K562 (cell line): ENCODE results near the gene SLC1A4. TPM values are rescaled to one million over a fixed set of nuclear protein-coding genes. Genes with fewer than 3 reads are reported as not detected.

Experiments used
- BCLAF1 ChIP-seq, 2 experiments: fragments of 450-650 bp in 1 of 2; IDR thresholded peaks; 2 replicates each; pipeline ENCODE4 v1.6.1; 2011 to 2017; ENCODE audit warnings: low read depth in 2 of 2, antibody characterized with exemption in 1 of 2, borderline replicate concordance in 1 of 2, low read length in 1 of 2, mild to moderate bottlenecking in 1 of 2, mixed read lengths in 1 of 2; ENCODE audit not compliant: control insufficient read depth in 1 of 2
- CBFA2T3 ChIP-seq: fragments of 450-650 bp; IDR thresholded peaks from 2 replicates; pipeline ENCODE4 v1.6.1; 2017
- CCAR2 ChIP-seq: fragments of 200-400 bp; formaldehyde crosslinking; IDR thresholded peaks from 2 replicates; pipeline ENCODE4 v1.6.1; 2017; ENCODE audit warnings: mild to moderate bottlenecking, low read depth, low read length
- CHAMP1 ChIP-seq: fragments of 450-650 bp; IDR thresholded peaks from 2 replicates; pipeline ENCODE4 v1.6.1; 2016; ENCODE audit warnings: mild to moderate bottlenecking
- E2F4 ChIP-seq: sonication (generic); formaldehyde crosslinking; IDR thresholded peaks from 2 replicates; pipeline ENCODE4 v1.8.0; 2022; ENCODE audit warnings: mild to moderate bottlenecking, low read depth, missing genetic modification reagents
- EHMT2 ChIP-seq: fragments of 450-650 bp; IDR thresholded peaks from 2 replicates; pipeline ENCODE4 v1.6.1; 2018; ENCODE audit warnings: antibody characterized with exemption
- GATA2 ChIP-seq: sonication (generic); formaldehyde crosslinking; IDR thresholded peaks from 2 replicates; pipeline ENCODE4 v1.4.0; 2020; ENCODE audit warnings: mild to moderate bottlenecking, missing genetic modification reagents
- GTF2F1 ChIP-seq: IDR thresholded peaks from 2 replicates; pipeline ENCODE4 v1.6.1; 2011; ENCODE audit warnings: low read depth, low read length, improper control_type of control experiment
- KAT8 ChIP-seq: fragments of 450-650 bp; IDR thresholded peaks from 2 replicates; pipeline ENCODE4 v1.6.1; 2016; ENCODE audit warnings: low read depth, mild to moderate bottlenecking
- MAFG ChIP-seq: fragments of 450-650 bp; conservative IDR thresholded peaks from 2 replicates; pipeline ENCODE4 v1.6.1; 2016; ENCODE audit warnings: missing genetic modification characterization, missing compliant biosample characterization
- MLX ChIP-seq, 2 experiments: fragments of 450-650 bp in 1 of 2; sonication (generic) in 1 of 2; formaldehyde crosslinking; conservative IDR thresholded peaks; 2 replicates each; pipeline versions ENCODE4 v1.4.0 to v1.8.1; 2020 to 2022; ENCODE audit warnings: mild to moderate bottlenecking in 1 of 2, missing genetic modification reagents in 1 of 2
- NBN ChIP-seq: fragments of 450-650 bp; IDR thresholded peaks from 2 replicates; pipeline ENCODE4 v1.6.1; 2016; ENCODE audit warnings: low read depth, mild to moderate bottlenecking
- OTX1 ChIP-seq: fragments of 450-650 bp; formaldehyde crosslinking; IDR thresholded peaks from 2 replicates; pipeline ENCODE4 v1.4.0; 2022; ENCODE audit warnings: mild to moderate bottlenecking
- POLR2G ChIP-seq: fragments of 200-400 bp; formaldehyde crosslinking; IDR thresholded peaks from 2 replicates; pipeline ENCODE4 v1.6.1; 2017; ENCODE audit warnings: low read depth, mild to moderate bottlenecking, antibody characterized with exemption, low read length, moderate library complexity
- SETDB1 ChIP-seq: IDR thresholded peaks from one replicate; pipeline ENCODE4 v1.6.1; 2012; ENCODE audit warnings: low read length, control low read depth, inconsistent platforms
- ZFPM2 ChIP-seq: fragments of 250-450 bp; sonication (Bioruptor Pico); IDR thresholded peaks from 2 replicates; pipeline ENCODE4 v1.5.1; 2022; ENCODE audit warnings: mild to moderate bottlenecking
- ZNF277 ChIP-seq: fragments of 250-450 bp; sonication (Bioruptor Pico); IDR thresholded peaks from 2 replicates; pipeline ENCODE4 v1.8.0; 2022; ENCODE audit warnings: inconsistent platforms, mild to moderate bottlenecking, moderate library complexity, borderline replicate concordance
- ZNF511 ChIP-seq: sonication (generic); formaldehyde crosslinking; IDR thresholded peaks from 2 replicates; pipeline ENCODE4 v1.8.0; 2022; ENCODE audit warnings: mild to moderate bottlenecking, missing genetic modification reagents
- polyA plus RNA-seq, 8 experiments: library from polyadenylated mRNA; depleted of rRNA in 4 of 8; stranded (reverse) in 5 of 8; unstranded in 3 of 8; fragments of >200 nt; fragmentation: Nextera tagmentation in 2 of 8; fragmentation: Illumina TruSeq in 1 of 8; extraction: Ambion mirVana in 2 of 8; extraction: Trizol in 1 of 8; gene quantifications; 2 replicates each; pipeline versions ENCODE4 v1.2.1 to v1.2.3, GENCODE V29; 2011 to 2014; ENCODE audit warnings: inconsistent platforms in 1 of 8, missing spikeins in 1 of 8
- total RNA-seq, 7 experiments: library from RNA; depleted of rRNA in 6 of 7; stranded (reverse); fragments of >200 nt in 6 of 7; fragmentation: Illumina TruSeq in 2 of 7; extraction: Trizol in 2 of 7; gene quantifications; 2 replicates each; pipeline versions ENCODE4 v1.2.1 to v1.2.3, GENCODE V29; 2011 to 2021; ENCODE audit warnings: low replicate concordance in 1 of 7

Gene SLC1A4
- total and polyA plus RNA-seq, 9 of the 15 experiments (the other 6 are each of a cell fraction or from before 2014, with no cell fraction given), result 4.4 to 24.0 (median 10.9) TPM

- TF ChIP-seq BCLAF1 (IDR thresholded peaks at IDR 0.05; ENCODE audit: borderline replicate concordance in 1 of 2, control insufficient read depth in 1 of 2, low read depth in 2 of 2, low read length in 1 of 2), result no peak
- TF ChIP-seq NBN, result no peak
- TF ChIP-seq SETDB1, result no peak
- peak; percentile 52 for TF ChIP-seq POLR2G
- no peak for TF ChIP-seq CHAMP1
- TF ChIP-seq EHMT2, result no peak
- TF ChIP-seq CCAR2, result no peak
- no peak for TF ChIP-seq MAFG (tag)
- no peak for TF ChIP-seq KAT8
- TF ChIP-seq CBFA2T3, result no peak
- no peak for TF ChIP-seq GATA2 (CRISPR knock-in tag)
- TF ChIP-seq GTF2F1, result no peak
- no peak for TF ChIP-seq ZNF277
- no peak for TF ChIP-seq E2F4 (CRISPR knock-in tag)
- no peak for TF ChIP-seq OTX1 (CRISPR knock-in tag)
- no peak for TF ChIP-seq MLX (CRISPR knock-in tag; conservative IDR thresholded peaks at IDR 0.05)
- no peak for TF ChIP-seq ZNF511
- no peak for TF ChIP-seq ZFPM2 (CRISPR knock-in tag)
These were observed 83.2 kb downstream of the SLC1A4 start (continued) for GRCh38 chr2:65072181-65072970.
